Limb (tissue), 2 donors: Measurements from ENCODE around the gene RPL37.
A peak's percentile ranks its signal among the peaks of the same experiment; 100 is the strongest.
"Not testable (repeated sequence)": the region's sequence is repeated elsewhere in the genome, so short reads cannot be mapped to it uniquely, and the experiment has no call there.

Source experiments
- DNase-seq, 2 donors: peaks; one replicate each; pipeline ENCODE4 v3.0.0-alpha.2; 2016; ENCODE audit errors: extremely low spot score in 2 of 2

The RPL37 gene

GRCh38 chr5:40834849-40835787, at the start of gene RPL37:
Gene RPL37 (minus strand): TSS chr5:40835222. CDS start chr5:40835185, 37 bp downstream.
- peak; percentile 96 to 97 for DNase-seq

- DNase-seq, result not testable (repeated sequence)
Observed at GRCh38 chr5:40883051-40883450, 48.0 kb upstream of the RPL37 start.

- no peak for DNase-seq
Observed at GRCh38 chr5:40882291-40882690, 47.3 kb upstream of the RPL37 start.

GRCh38 chr5:40879163-40879942, 44.3 kb upstream of the RPL37 start:
- DNase-seq, result peak in 1 of 2 donors; percentile 61

GRCh38 chr5:40877371-40877988, 42.5 kb upstream of the RPL37 start:
- DNase-seq, result no peak

GRCh38 chr5:40875958-40876357, 40.9 kb upstream of the RPL37 start:
- DNase-seq, result no peak

- no peak for DNase-seq
Observed at GRCh38 chr5:40873286-40873880, 38.4 kb upstream of the RPL37 start.

GRCh38 chr5:40872253-40872652, 37.2 kb upstream of the RPL37 start:
- DNase-seq, result not testable (repeated sequence)

GRCh38 chr5:40871177-40871576, 36.2 kb upstream of the RPL37 start:
- DNase-seq, result no peak

- no peak for DNase-seq
Observed at GRCh38 chr5:40869384-40869783, 34.4 kb upstream of the RPL37 start.

- DNase-seq, result no peak
Observed at GRCh38 chr5:40866844-40867243, 31.8 kb upstream of the RPL37 start.

- DNase-seq, result not testable (repeated sequence)
Observed at GRCh38 chr5:40865004-40865403, 30.0 kb upstream of the RPL37 start.

- DNase-seq, result no peak
Observed at GRCh38 chr5:40860711-40861110, 25.7 kb upstream of the RPL37 start.

- DNase-seq, result no peak
Observed at GRCh38 chr5:40853632-40854192, 18.7 kb upstream of the RPL37 start.

- DNase-seq, result no peak
Observed at GRCh38 chr5:40847525-40847924, 12.5 kb upstream of the RPL37 start.

- DNase-seq, result no peak
Observed at GRCh38 chr5:40846371-40846770, 11.3 kb upstream of the RPL37 start.

- DNase-seq, result no peak
Observed at GRCh38 chr5:40844565-40844964, 9.5 kb upstream of the RPL37 start.

GRCh38 chr5:40842351-40842750, 7.3 kb upstream of the RPL37 start:
- no peak for DNase-seq

- no peak for DNase-seq
Observed at GRCh38 chr5:40841068-40841805, 6.2 kb upstream of the RPL37 start, which contains the start of gene CARD6. Gene CARD6 (plus strand): TSS chr5:40841367. CDS start chr5:40841383, 16 bp downstream.

- no peak for DNase-seq
Observed at GRCh38 chr5:40838086-40838485, 3.1 kb upstream of the RPL37 start.
